ENCODE measurements around the gene ITGA3.

DNA sequence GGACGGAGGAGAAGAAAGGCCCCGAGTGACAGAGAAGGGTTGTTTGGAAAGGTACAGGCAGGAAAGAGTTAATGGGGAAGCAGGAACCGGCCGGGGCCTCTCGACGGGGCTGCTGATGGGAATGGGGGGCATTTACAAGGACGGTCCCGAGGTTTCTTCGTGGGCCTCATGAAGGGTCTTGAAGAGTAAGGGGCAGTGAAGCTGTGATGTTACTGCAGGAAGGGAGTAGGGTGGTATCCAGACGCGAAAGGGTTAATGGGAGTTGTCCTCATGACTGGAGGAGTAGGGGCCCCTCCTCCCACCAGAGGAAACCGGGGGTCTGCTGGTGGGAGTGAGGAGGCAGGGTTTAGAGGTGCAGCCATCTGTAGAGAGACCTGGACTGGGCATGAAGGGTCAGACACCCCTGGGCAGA, 39.7 kb downstream of the ITGA3 start:
- no peak for TF ChIP-seq CTCF (IDR thresholded peaks at IDR 0.05; ENCODE audit: insufficient read depth, low read length, poor library complexity, severe bottlenecking)
- TF ChIP-seq EZH2phosphoT487 (conservative IDR thresholded peaks at IDR 0.05; ENCODE audit: low read length) = no peak

Measured in SU-DHL-6 (cell line).